NCI-H128 (cell line): Measurements from ENCODE around the gene NFATC2IP.

Experiments
- DNase-seq: peaks from one replicate; lab custom pipeline; 2025; ENCODE audit not compliant: unreplicated experiment; lab: John Stamatoyannopoulos, UW

NFATC2IP gene

GRCh38 chr16:28950648-28951409 lies at the start of gene NFATC2IP:
Gene NFATC2IP, plus strand, starts transcription at chr16:28950937. Its CDS starts 75 bp downstream, at chr16:28951012.
- peak; percentile 93 for DNase-seq

DNA sequence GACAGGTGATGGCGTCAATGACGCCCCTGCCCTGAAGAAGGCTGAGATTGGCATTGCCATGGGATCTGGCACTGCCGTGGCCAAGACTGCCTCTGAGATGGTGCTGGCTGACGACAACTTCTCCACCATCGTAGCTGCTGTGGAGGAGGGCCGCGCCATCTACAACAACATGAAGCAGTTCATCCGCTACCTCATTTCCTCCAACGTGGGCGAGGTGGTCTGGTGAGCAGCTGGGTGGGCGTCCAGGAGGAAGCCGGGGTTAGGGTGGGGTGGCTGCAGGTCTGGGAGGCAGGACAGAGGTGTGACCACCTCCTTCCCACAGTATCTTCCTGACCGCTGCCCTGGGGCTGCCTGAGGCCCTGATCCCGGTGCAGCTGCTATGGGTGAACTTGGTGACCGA lies 48.9 kb upstream of the NFATC2IP start:
- no peak for DNase-seq

GRCh38 chr16:28902909-28903308 lies 47.8 kb upstream of the NFATC2IP start:
- no peak for DNase-seq

GRCh38 chr16:28903344-28904042 lies 47.2 kb upstream of the NFATC2IP start:
- DNase-seq: no peak

- DNase-seq: no peak
Observed at GRCh38 chr16:28904363-28904762, 46.4 kb upstream of the NFATC2IP start.

DNA sequence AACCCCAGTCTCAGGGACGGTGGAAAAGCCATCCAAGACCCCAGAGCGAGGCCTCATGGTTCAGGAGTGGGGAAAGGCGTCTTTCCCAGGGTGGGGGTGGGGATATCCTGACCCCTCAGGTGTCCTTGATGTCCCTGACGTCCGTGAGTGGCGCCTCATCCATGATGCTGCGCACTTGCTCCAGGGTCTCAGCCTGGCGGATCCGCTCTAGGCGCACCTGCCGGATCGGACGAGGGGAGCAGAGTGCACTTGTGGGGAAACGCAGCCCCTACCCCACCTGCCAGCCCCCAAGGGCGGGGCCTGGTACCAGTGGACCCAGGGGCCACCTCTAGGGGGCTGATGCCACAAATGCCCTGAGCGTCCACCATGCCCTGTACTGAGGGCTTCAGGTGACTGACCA lies 45.9 kb upstream of the NFATC2IP start:
- DNase-seq: no peak

- no peak for DNase-seq
Observed at GRCh38 chr16:28905229-28905754, 45.4 kb upstream of the NFATC2IP start.

DNA sequence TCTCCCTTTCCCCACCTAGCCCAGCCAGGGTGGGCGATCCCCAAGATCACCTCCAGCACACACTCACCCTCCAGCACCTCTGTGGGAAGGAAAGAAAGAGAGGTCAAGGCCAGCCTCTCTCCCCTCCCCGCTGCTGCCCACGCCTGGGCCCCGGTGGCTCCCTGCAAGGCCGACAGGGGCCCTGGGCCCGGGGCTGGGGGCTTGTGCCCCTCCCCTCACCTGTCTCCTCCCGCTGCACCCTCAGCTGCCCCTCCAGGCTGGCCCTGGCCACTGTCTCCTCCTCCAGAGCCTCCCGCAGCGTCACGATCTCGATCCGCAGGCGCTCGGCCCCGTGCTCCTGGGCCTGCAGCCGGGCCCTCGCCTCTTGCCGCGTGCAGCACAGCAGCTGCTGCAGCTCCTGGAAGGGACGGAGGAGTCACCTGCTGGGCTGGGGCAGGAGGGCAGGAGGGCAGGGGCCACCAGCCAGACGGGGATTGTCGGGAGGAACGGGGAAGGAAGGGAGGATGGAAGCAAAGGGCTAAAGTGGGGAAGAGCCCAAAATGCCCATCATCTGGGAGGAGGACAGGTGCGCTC lies 44.9 kb upstream of the NFATC2IP start:
- DNase-seq: no peak

DNA sequence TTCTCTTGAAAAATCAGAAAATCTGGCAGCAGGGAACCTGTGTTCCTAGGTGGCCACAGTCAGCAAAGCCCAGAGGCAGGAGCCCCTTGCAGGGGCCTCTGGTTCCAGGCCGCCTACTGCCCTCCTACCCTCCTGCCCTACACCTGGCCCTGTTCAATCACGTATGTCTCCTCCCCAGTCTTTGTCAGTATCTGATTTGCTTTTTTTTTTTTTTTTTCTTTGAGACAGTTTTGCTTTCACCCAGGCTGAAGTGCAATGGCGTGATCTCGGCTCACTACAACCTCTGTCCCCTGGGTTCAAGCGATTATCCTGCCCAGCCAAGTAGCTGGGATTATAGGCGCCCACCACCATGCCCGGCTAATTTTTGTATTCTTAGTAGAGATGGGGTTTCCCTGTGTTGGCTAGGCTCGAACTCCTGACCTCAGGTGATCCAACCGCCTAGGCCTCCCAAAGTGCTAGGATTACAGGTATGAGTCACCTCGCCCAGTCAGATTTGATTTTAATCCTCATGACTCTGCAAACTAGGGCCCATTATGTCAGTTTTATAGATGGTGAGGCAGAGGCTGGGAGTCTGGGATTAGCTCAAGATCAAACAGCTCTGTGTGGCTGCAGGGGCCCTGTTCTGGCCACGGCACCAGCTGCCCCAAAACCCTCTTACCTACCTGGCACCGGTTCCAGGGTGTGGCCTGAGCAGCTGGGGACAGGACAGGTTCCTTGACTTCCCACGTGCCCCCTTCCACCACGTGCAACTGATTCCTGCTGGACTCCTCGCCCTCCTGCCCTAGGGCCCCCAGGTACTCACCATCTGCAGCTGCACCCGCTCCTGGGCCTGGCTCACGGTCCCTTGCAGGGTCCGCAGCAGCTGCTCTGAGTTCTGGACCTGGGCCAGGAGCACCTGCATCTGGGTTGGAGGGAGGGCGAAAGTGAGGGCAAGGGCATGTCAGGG lies 40.4 kb upstream of the NFATC2IP start:
- DNase-seq: no peak

DNA sequence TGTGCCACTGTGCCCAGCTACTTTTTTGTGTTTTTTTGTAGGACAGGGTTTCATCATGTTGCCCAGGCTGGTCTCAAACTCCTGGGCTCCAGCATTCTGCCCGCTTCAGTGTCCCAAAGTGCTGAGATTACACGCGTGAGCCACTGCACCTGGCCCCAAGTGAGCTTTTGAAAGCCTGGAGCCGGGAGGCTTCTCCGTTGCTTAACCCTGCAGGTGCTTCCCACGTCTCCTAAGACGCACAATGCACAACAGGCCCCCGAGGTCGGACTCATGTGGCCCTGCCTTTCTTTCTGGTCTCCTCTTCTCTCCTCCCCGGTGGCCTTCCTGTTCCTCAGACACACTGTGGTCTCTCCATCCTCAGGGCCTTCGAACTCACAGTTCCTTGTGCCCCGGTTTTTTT lies 38.2 kb upstream of the NFATC2IP start:
- DNase-seq: no peak

DNA sequence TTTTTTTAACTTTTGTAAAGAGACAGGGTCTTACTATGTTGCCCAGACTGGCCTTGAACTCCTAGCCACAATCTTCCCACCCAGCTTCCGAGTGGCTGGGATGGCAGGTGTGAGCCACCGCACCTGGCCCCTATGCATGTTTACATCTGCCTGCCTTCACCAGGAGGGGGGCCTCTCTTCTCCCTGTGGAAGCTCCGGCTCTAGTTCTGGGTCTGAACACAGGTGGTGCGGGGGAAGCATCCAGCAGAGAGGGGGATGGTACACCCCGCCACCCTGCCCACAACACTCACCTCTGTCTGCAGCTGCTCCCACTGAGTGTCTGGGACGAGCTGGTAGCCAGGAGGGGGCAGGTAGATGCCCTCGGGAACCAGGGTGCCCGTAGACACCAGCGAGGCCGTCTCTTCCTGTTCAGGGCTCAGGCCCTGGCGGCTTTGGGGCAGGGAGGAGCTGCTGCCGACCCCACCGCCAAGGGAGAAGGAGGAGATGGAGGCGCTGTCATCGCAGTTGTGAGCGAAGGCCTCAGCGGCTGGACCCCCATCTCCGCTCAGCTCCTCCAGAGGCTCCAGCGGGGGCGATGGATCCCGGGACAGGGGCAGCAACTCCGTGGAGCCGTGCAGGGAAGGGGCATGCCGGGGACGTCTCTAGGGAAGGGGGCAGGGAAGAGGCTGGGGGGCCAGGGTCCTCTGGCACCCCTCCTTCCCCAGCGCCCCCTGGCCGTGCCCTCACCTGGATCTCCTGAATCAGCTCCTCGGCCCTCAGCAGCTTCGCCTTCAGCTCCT lies 36.6 kb upstream of the NFATC2IP start:
- DNase-seq: no peak

- DNase-seq: no peak
Observed at GRCh38 chr16:28915181-28915580, 35.6 kb upstream of the NFATC2IP start.

- no peak for DNase-seq
Observed at GRCh38 chr16:28917095-28917494, 33.6 kb upstream of the NFATC2IP start.

GRCh38 chr16:28918698-28919097 lies 32.0 kb upstream of the NFATC2IP start:
- DNase-seq: no peak

GRCh38 chr16:28923231-28923587 lies 27.5 kb upstream of the NFATC2IP start:
- DNase-seq: no peak

DNA sequence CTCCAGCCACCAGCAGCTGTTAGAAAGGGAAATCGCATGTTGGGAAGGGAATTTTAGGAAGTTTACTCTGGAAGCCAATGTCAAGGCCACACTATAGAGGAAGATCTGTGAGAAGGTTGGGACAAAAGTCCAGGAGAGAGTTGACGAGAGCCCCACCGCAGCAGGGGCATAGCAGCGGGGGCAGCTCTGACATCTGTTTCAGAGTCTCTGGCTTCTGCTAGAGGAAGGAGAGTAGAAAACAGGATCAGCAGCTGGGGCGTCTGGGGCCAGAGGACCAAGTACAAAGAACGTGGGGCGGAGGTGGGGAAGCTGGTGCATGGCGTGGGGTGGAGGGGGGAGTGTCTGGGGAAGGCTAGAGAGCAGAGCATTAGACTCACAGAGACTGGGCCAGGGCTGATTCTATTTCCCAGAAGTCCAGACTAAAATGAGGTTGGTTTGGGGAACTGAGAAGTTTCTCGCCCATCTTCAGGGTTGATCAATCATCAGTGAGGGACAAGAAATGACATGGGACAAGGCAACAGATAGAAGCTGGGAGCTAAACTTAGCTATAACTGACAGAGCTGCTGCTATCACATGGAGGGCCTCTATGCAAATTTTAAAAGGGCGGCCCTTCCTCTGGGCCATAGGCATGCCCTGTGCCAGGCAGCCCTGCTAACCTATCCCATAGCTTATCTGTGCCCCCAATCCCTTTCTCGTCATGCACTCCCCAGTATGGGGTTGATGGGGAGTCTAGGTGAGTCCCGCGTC lies 26.9 kb upstream of the NFATC2IP start:
- DNase-seq: no peak

GRCh38 chr16:28924399-28924761 lies 26.4 kb upstream of the NFATC2IP start:
- no peak for DNase-seq

DNA sequence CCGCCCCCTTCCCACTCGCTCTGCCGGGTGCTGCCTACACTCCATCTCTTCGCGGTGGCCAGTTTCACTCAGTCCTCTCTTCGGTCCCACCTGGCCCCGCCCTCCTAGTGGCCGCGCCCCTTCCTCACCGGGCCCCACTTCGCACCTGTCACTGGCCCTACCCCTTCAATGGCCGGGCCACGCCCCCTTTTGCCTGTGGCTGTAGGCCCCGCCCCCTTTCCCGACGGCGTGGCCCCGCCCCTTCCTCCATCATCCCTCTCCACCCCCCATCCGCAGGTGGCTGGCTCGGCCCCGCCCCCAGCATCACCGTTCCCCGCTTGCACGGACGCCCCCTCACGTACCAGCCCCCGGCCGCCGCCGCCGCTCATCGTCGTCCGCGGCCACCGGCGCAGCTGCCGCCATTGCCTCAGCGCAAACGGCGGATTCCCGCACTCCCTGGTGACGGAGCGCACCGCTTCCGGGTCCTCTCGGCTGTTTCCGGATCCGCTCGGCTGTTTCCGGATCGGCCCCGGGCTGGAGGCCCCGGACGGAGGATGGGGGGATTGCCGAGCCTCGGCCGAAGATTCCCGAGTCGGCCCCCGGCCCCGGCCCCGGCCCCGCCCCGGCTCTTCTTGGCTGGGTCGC lies 25.9 kb upstream of the NFATC2IP start, which contains the start of gene RABEP2:
Gene RABEP2, minus strand, starts transcription at position 477 of the 624 bp plus-strand sequence. Its CDS starts 75 bp downstream, at position 402.
- DNase-seq: peak; percentile 81
